GM12878 (cell line): Measurements from ENCODE around the gene PTCD2. TPM values are rescaled to one million over a fixed set of nuclear protein-coding genes. Genes with fewer than 3 reads are reported as not detected.
A peak's percentile ranks its signal among the peaks of the same experiment; 100 is the strongest.

Experiments used
- ATAC-seq: fragments of 200-7000 bp; cut with Tn5 transposase; 3 replicates; pipeline ENCODE4 v1.9.1; 2020; ENCODE audit warnings: mild to moderate bottlenecking, moderate library complexity
- BruUV-seq: library from RNA; stranded (reverse); fragments of 400-500 nt; replicated peaks from 2 replicates; lab custom pipeline; 2021; lab: Mats Ljungman, UMichigan
- CTCF ChIA-PET: fragments of 300-600 bp; sonication (Branson Sonifier 250); formaldehyde crosslinking; extraction: SDS; loops from one replicate; lab custom pipeline; 2021; ENCODE audit warnings: inconsistent platforms; lab: Yijun Ruan, JAX
- POLR2A ChIA-PET: fragments of 350-600 bp; formaldehyde crosslinking; extraction: SDS; loops from one replicate; lab custom pipeline; 2021; ENCODE audit warnings: inconsistent platforms; lab: Charles Lee
- RAD21 ChIA-PET: fragments of 300-600 bp; sonication (Branson Sonifier 250); formaldehyde crosslinking; loops from one replicate; lab custom pipeline; 2023; ENCODE audit warnings: antibody characterized with exemption; ENCODE audit not compliant: unreplicated experiment; lab: Charles Lee
- SMC1A ChIA-PET: fragments of 300-600 bp; sonication (Branson Sonifier 250); formaldehyde crosslinking; loops from one replicate; lab custom pipeline; 2023; ENCODE audit not compliant: unreplicated experiment, uncharacterized antibody; lab: Charles Lee
- DNase-seq: peaks from one replicate; pipeline ENCODE4 v3.0.0-alpha.2; 2011; ENCODE audit warnings: low read depth, low spot score
- FAIRE-seq: peaks from 3 replicates; lab custom pipeline; 2011; peaks lifted over from hg19 to GRCh38; lab: Jason Lieb, UNC
- H2AFZ ChIP-seq: 2 replicates; pipeline ENCODE4 v1.6.0; 2011; ENCODE audit warnings: low read depth, low read length, control low read depth; ENCODE audit not compliant: control insufficient read depth
- H3K27ac ChIP-seq: 2 replicates; pipeline ENCODE4 v1.5.1; 2011; ENCODE audit warnings: control low read depth; ENCODE audit not compliant: control insufficient read depth, insufficient read depth
- H3K27me3 ChIP-seq, 2 experiments: replicated peaks in 1 of 2; 2 replicates each; pipeline versions ENCODE4 v1.6.0 to v1.6.1; 2011; ENCODE audit warnings: low read length in 1 of 2; ENCODE audit not compliant: control insufficient read depth in 2 of 2, insufficient read depth in 2 of 2
- H3K36me3 ChIP-seq, 2 experiments: 2 replicates each; pipeline ENCODE4 v1.5.1; 2011; ENCODE audit warnings: low read length in 1 of 2; ENCODE audit not compliant: control insufficient read depth in 2 of 2, insufficient read depth in 2 of 2
- H3K4me1 ChIP-seq: 2 replicates; pipeline ENCODE4 v1.6.1; 2011; ENCODE audit warnings: mild to moderate bottlenecking, low read length, moderate library complexity, mixed read lengths; ENCODE audit not compliant: control insufficient read depth, insufficient read depth
- H3K4me2 ChIP-seq: 2 replicates; pipeline ENCODE4 v1.6.0; 2011; ENCODE audit warnings: control low read depth; ENCODE audit not compliant: control insufficient read depth, insufficient read depth
- H3K4me3 ChIP-seq: fragments of 200-600 bp; sonication (generic); 2 replicates; pipeline ENCODE4 v1.5.1; 2016
- H3K79me2 ChIP-seq: 2 replicates; pipeline ENCODE4 v1.6.0; 2011; ENCODE audit warnings: low read length; ENCODE audit not compliant: control insufficient read depth, insufficient read depth
- H3K9ac ChIP-seq: 2 replicates; pipeline ENCODE4 v1.8.0; 2011; ENCODE audit warnings: low read length, control low read depth, mixed read lengths; ENCODE audit not compliant: control insufficient read depth, insufficient read depth
- H3K9me3 ChIP-seq: replicated peaks from 3 replicates; pipeline ENCODE4 v1.5.1; 2011; ENCODE audit warnings: mild to moderate bottlenecking, low read length; ENCODE audit not compliant: control insufficient read depth, insufficient read depth
- H4K20me1 ChIP-seq: 2 replicates; pipeline ENCODE4 v1.6.0; 2011; ENCODE audit not compliant: control insufficient read depth, insufficient read depth
- NFYB ChIP-seq: IDR thresholded peaks from 2 replicates; pipeline ENCODE4 v1.6.1; 2011; ENCODE audit warnings: low read depth, mild to moderate bottlenecking, low read length, improper control_type of control experiment, moderate library complexity; ENCODE audit not compliant: insufficient read depth
- RAD51 ChIP-seq: fragments of 450-650 bp; IDR thresholded peaks from 2 replicates; pipeline ENCODE4 v1.6.1; 2016; ENCODE audit warnings: moderate library complexity, mild to moderate bottlenecking, inconsistent platforms
- SMARCA5 ChIP-seq: fragments of 450-650 bp; IDR thresholded peaks from 2 replicates; pipeline ENCODE4 v1.6.1; 2017; ENCODE audit warnings: mild to moderate bottlenecking
- YY1 ChIP-seq: IDR thresholded peaks from 2 replicates; pipeline ENCODE4 v1.6.1; 2011; ENCODE audit warnings: low read depth, mild to moderate bottlenecking, low read length
- ZNF384 ChIP-seq: IDR thresholded peaks from 2 replicates; pipeline ENCODE4 v1.6.1; 2012; ENCODE audit warnings: low read depth, mild to moderate bottlenecking, low read length, improper control_type of control experiment, borderline replicate concordance
- ZSCAN29 ChIP-seq: fragments of 450-650 bp; IDR thresholded peaks from 2 replicates; pipeline ENCODE4 v1.6.1; 2017; ENCODE audit warnings: mild to moderate bottlenecking, moderate library complexity
- WGBS: methylation state at CpG from one replicate; pipeline ENCODE4 v1.1.6; 2016; ENCODE audit warnings: low lambda C conversion rate; ENCODE audit not compliant: insufficient replicate concordance, insufficient coverage; ENCODE audit errors: missing lambda C conversion rate; 5-methylcytosine and 5-hydroxymethylcytosine counted together
- in situ Hi-C: fragments of 300-500 bp; cut with MboI; formaldehyde crosslinking; loops from 9 replicates; pipeline ENCODE4 v1.14.3; 2018; ENCODE audit warnings: mixed read lengths
- intact Hi-C: fragments of 100-400 bp; cut with micrococcal nuclease; formaldehyde crosslinking; loops from one replicate; pipeline ENCODE4 v1.14.2; 2022; ENCODE audit not compliant: unreplicated experiment
- polyA plus RNA-seq, 11 experiments: library from polyadenylated mRNA; depleted of rRNA in 4 of 11; unstranded in 6 of 11; stranded (reverse) in 5 of 11; fragments of >200 nt; fragmentation: Nextera tagmentation in 4 of 11; fragmentation: Illumina TruSeq in 1 of 11; extraction: Ambion mirVana in 4 of 11; extraction: Trizol in 1 of 11; gene quantifications; 1 replicate in 1 of 11; 2 replicates in 10 of 11; pipeline versions ENCODE4 v1.2.1 to v1.2.3, GENCODE V29; 2011 to 2016; ENCODE audit warnings: inconsistent platforms in 2 of 11, missing spikeins in 2 of 11, low read depth in 1 of 11
- total RNA-seq, 4 experiments: library from RNA; depleted of rRNA in 3 of 4; stranded (reverse); fragments of >200 nt in 3 of 4; fragmentation: Illumina TruSeq in 1 of 4; extraction: Trizol in 1 of 4; gene quantifications; 2 replicates each; pipeline versions ENCODE4 v1.2.1 to v1.2.3, GENCODE V29; 2013 to 2021
- TF ChIP-seq, protein P1 (sequence below): IDR thresholded peaks from 2 replicates; pipeline ENCODE4 v1.6.1; 2011; ENCODE audit warnings: low read depth, mild to moderate bottlenecking, low read length, moderate library complexity, borderline replicate concordance; ENCODE audit errors: extremely low read depth

The PTCD2 gene
- total and polyA plus RNA-seq, 10 of the 15 experiments (the other 5 are each of a cell fraction or from before 2014, with no cell fraction given), result 8.7 to 15.0 (median 11.9) TPM

DNA sequence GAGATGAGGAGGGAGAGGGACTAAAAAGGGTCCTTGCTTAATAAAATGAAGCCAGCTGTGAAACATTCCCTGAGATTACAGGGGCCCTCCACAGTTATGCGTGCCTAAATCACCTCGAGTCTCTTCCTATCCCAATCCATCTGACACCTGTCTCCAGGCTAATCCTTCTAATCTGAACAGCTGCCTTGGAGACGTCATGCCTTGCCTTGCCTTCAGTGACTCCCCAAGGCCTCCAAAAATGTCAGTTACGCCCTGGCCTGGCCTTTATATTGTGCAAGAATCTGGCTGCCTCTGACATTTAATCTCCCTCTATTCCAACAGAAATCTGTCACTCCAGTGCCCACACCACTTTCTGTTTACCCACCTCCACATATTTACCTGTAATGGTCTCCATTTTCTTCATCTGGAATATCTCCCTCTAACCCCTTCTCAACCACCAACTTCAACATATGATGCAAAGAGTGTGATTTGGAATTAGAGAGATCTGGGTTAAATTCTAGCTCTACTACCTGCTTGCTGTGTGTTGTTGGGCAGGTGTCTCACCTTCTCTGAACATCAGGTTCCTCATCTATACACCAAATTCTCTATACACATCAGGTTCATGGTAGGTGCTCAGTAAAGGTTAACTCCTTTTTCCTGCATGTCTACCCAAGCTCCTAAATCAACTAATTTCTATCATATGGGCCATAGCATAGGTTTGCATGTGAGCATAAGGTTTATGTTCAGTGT lies 57.9 kb downstream of the PTCD2 start:
- H3K9me3 ChIP-seq, result no peaks in the 10 kb centered on the region; the same call in 2 of the 3 replicates
- CTCF ChIA-PET, result interaction anchor here (0.9 to 3.0 kb wide), 5 partner anchors 9 to 438 kb away, joined by 3 to 17 read pairs (median 4); partner anchors contain the start of gene TNPO1
- H4K20me1 ChIP-seq, result no peaks in the 10 kb centered on the region
- in situ Hi-C loops, result loop anchor here (10.0 kb wide), 2 partner anchors 137 to 447 kb away; no protein-coding TSS in a partner anchor
- no peak overlapping the region for H3K9ac ChIP-seq
- no peak overlapping the region for H3K4me3 ChIP-seq
- no peak for DNase-seq
- RAD21 ChIA-PET, result interaction anchor here (1.6 to 2.1 kb wide), 2 partner anchors 12 to 146 kb away, joined by 7 to 8 read pairs; no protein-coding TSS in a partner anchor
- no peak overlapping the region for H3K27ac ChIP-seq
- SMC1A ChIA-PET, result interaction anchor here (0.6 to 3.8 kb wide), 7 partner anchors 9 to 172 kb away, joined by 3 to 23 read pairs (median 4); no protein-coding TSS in a partner anchor
- ATAC-seq, result no peak
- BruUV-seq, result no TSS peak
- peaks cover 9% of the 10 kb centered on the region for H3K4me1 ChIP-seq
- TF ChIP-seq SMARCA5, result 0 out of 2 replicates have a peak, but pooled peaks have one; percentile 36
- no peak for TF ChIP-seq ZSCAN29
- TF ChIP-seq, all 136 proteins: peak for 1
- H2AFZ ChIP-seq, result no peak overlapping the region
- H3K79me2 ChIP-seq, result no peaks in the 10 kb centered on the region
- POLR2A ChIA-PET, result interaction anchor here (0.9 kb wide), 1 partner anchor 15 kb away, joined by 3 read pairs; no protein-coding TSS in a partner anchor
- intact Hi-C loops, result no loop called here
- no peaks in the 10 kb centered on the region for H3K27me3 ChIP-seq
- WGBS, result 32% methylated on average over 4 of the region's 4 CpGs
- H3K36me3 ChIP-seq, result no peaks in the 10 kb centered on the region
- no peak overlapping the region for H3K4me2 ChIP-seq
- no peak for FAIRE-seq

DNA sequence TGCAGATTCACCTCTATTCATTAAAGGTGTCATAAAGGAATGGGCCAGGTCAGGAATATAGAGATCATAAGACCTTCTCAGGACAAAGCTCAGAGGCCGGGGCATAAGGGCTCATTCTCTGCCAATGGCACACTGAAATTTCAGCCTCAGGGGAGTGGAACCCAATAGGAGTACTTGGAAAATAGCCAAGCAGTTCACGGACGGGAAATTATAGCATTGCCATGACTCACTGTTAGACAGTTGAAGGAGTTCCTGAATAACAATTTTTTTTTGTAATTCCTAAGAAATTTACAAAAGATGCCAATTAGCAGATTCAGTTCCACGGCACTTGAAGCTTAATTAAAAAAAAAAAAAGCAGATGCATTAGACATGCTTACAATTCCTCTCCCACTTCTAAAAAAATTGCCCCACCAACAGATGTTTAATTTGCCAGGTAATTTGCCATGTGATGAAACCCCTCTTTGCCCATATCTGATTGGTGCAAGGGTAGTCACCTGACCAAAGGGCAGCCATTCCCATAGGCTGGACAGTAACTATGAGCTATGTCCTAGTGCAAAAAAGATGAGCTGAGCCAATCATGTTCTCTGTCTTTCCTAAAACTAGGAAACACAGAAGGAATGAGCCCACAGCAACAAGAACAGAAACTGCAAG lies 58.6 kb downstream of the PTCD2 start:
- Histone ChIP-seq H3K36me3 (no peaks in the 10 kb centered on the region), H2AFZ (no peak overlapping the region), H3K9ac (no peak overlapping the region), H3K27ac (no peak overlapping the region), H3K9me3 (no peaks in the 10 kb centered on the region; the same call in 2 of the 3 replicates), H3K4me2 (no peak overlapping the region), H4K20me1 (no peaks in the 10 kb centered on the region), H3K4me1 (peaks cover 9% of the 10 kb centered on the region), H3K4me3 (no peak overlapping the region), H3K27me3 (no peaks in the 10 kb centered on the region), H3K79me2 (no peaks in the 10 kb centered on the region)
- no peak for ATAC-seq
- in situ Hi-C loops (loop anchor here (10.0 kb wide), 2 partner anchors 136 to 446 kb away; no protein-coding TSS in a partner anchor), intact Hi-C loops (no loop called here)
- no TSS peak for BruUV-seq
- ChIA-PET CTCF (interaction anchor here (1.0 to 3.0 kb wide), 7 partner anchors 10 to 438 kb away, joined by 3 to 17 read pairs (median 3); partner anchors contain the start of gene TNPO1), SMC1A (interaction anchor here (1.2 to 3.8 kb wide), 6 partner anchors 9 to 145 kb away, joined by 3 to 23 read pairs (median 6); no protein-coding TSS in a partner anchor), POLR2A (no interaction called here), RAD21 (interaction anchor here (0.8 to 2.1 kb wide), 5 partner anchors 13 to 145 kb away, joined by 3 to 8 read pairs (median 4); no protein-coding TSS in a partner anchor)
- DNase-seq, result no peak
- FAIRE-seq, result no peak
- TF ChIP-seq NFYB (peak; percentile 3), YY1 (peak; percentile 60; the same call in 1 of the 2 replicates), ZNF384 (no peak), RAD51 (peak; percentile 18; the same call in 1 of the 2 replicates)
- TF ChIP-seq, protein P1, sequence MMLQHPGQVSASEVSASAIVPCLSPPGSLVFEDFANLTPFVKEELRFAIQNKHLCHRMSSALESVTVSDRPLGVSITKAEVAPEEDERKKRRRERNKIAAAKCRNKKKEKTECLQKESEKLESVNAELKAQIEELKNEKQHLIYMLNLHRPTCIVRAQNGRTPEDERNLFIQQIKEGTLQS, result 0 out of 2 replicates have a peak, but pooled peaks have one; percentile 18
- WGBS, result 75% methylated on average over 4 of the region's 4 CpGs
